HG03457 (cell line): ENCODE results near the gene UBAC2.
A peak's percentile ranks its signal among the peaks of the same experiment; 100 is the strongest.
"Not testable (repeated sequence)": the region's sequence is repeated elsewhere in the genome, so short reads cannot be mapped to it uniquely, and the experiment has no call there.

Experiments
- ATAC-seq: cut with Tn5 transposase; IDR thresholded peaks from one replicate; pipeline ENCODE4 v1.9.1; 2021; ENCODE audit warnings: moderate number of reproducible peaks; ENCODE audit not compliant: unreplicated experiment

The UBAC2 gene

GRCh38 chr13:99386495-99386894, 185.8 kb downstream of the UBAC2 start:
- no peak for ATAC-seq

- peak; percentile 58 for ATAC-seq
Measured at GRCh38 chr13:99386911-99387788, 186.5 kb downstream of the UBAC2 start.

GRCh38 chr13:99388334-99388923, 187.8 kb downstream of the UBAC2 start:
- ATAC-seq = no peak

GRCh38 chr13:99389094-99389493, 188.4 kb downstream of the UBAC2 start:
- not testable (repeated sequence) for ATAC-seq

GRCh38 chr13:99389520-99390304, 189.1 kb downstream of the UBAC2 start:
- ATAC-seq = no peak

- ATAC-seq = no peak
Measured at GRCh38 chr13:99390601-99391000, 189.9 kb downstream of the UBAC2 start.

GRCh38 chr13:99391781-99392469, 191.3 kb downstream of the UBAC2 start:
- no peak for ATAC-seq

GRCh38 chr13:99392470-99393135, 191.9 kb downstream of the UBAC2 start:
- no peak for ATAC-seq

- ATAC-seq = not testable (repeated sequence)
Measured at GRCh38 chr13:99393391-99393790, 192.7 kb downstream of the UBAC2 start.

- ATAC-seq = no peak
Measured at GRCh38 chr13:99393791-99394735, 193.4 kb downstream of the UBAC2 start.

GRCh38 chr13:99395436-99395835, 194.8 kb downstream of the UBAC2 start:
- ATAC-seq = no peak

- ATAC-seq = no peak
Measured at GRCh38 chr13:99396446-99396845, 195.8 kb downstream of the UBAC2 start.

- ATAC-seq = no peak
Measured at GRCh38 chr13:99398071-99398470, 197.4 kb downstream of the UBAC2 start.

- ATAC-seq = no peak
Measured at GRCh38 chr13:99398916-99399622, 198.4 kb downstream of the UBAC2 start.

GRCh38 chr13:99399623-99399974, 198.9 kb downstream of the UBAC2 start:
- ATAC-seq = no peak

GRCh38 chr13:99403458-99403971, 202.9 kb downstream of the UBAC2 start:
- ATAC-seq = no peak

GRCh38 chr13:99404005-99404755, 203.5 kb downstream of the UBAC2 start:
- no peak for ATAC-seq

GRCh38 chr13:99405966-99406365, 205.3 kb downstream of the UBAC2 start:
- ATAC-seq = no peak
